Body of pancreas (tissue), 4 donors: Measurements from ENCODE around the gene OLA1. TPM values are rescaled to one million over a fixed set of nuclear protein-coding genes. Genes with fewer than 3 reads are reported as not detected.

Experiments used
- ATAC-seq: fragments of 150-250 bp; one replicate; pipeline ENCODE4 v1.9.1; 2016
- DNase-seq, 4 donors: peaks; one replicate each; pipeline ENCODE4 v3.0.0-alpha.2; 2019
- H3K27ac ChIP-seq, 4 donors: fragments of 200-600 bp; sonication (generic); 1 replicate in 3 of 4; 2 replicates in 1 of 4; pipeline versions ENCODE4 v1.5.1 to v1.6.1; 2016 to 2019; ENCODE audit warnings: mild to moderate bottlenecking in 1 of 4, mixed read lengths in 1 of 4, moderate library complexity in 1 of 4
- H3K27me3 ChIP-seq, 2 donors: fragments of 200-600 bp; sonication (generic); one replicate each; pipeline ENCODE4 v1.6.0; 2016; ENCODE audit warnings: mild to moderate bottlenecking in 1 of 2
- H3K36me3 ChIP-seq, 2 donors: fragments of 200-600 bp; sonication (generic); replicated peaks in 1 of 2; 2 replicates each; pipeline ENCODE4 v1.5.1; 2016; ENCODE audit warnings: low read depth in 2 of 2; ENCODE audit not compliant: insufficient read depth in 1 of 2
- H3K4me1 ChIP-seq: fragments of 200-600 bp; sonication (generic); one replicate; pipeline ENCODE4 v1.6.0; 2016
- H3K4me3 ChIP-seq, 2 donors: fragments of 200-600 bp; sonication (generic); 1 replicate in 1 of 2; 2 replicates in 1 of 2; pipeline ENCODE4 v1.5.1; 2016 to 2019
- H3K9me3 ChIP-seq, 3 donors: fragments of 200-600 bp; sonication (generic); 1 replicate in 2 of 3; 2 replicates in 1 of 3; pipeline ENCODE4 v1.5.1; 2016
- CTCF ChIP-seq, 7 experiments: fragments of 450-650 bp in 4 of 7; fragments of 200-600 bp in 3 of 7; sonication (generic) in 3 of 7; IDR thresholded peaks; one replicate each; pipeline ENCODE4 v1.5.1; 2016 to 2019; ENCODE audit warnings: antibody characterized with exemption in 7 of 7
- POLR2A ChIP-seq, 3 donors: fragments of 450-650 bp; IDR thresholded peaks; one replicate each; pipeline ENCODE4 v1.6.1; 2016; ENCODE audit warnings: antibody characterized with exemption in 3 of 3, mild to moderate bottlenecking in 2 of 3
- WGBS, 2 donors: methylation state at CpG; one replicate each; pipeline ENCODE4 v1.1.5; 2017; 5-methylcytosine and 5-hydroxymethylcytosine counted together
- intact Hi-C: fragments of 100-400 bp; cut with DNase I; formaldehyde crosslinking; loops from one replicate; pipeline ENCODE4 v1.15.1; 2023
- total RNA-seq, 2 donors: library from RNA; depleted of rRNA; stranded (reverse); fragments of >200 nt; gene quantifications; one replicate each; pipeline ENCODE4 v1.1.0, GENCODE V29; 2016

Gene OLA1
- total RNA-seq, 2 donors from 2014 or later, result 17.8 to 43.3 TPM

GRCh38 chr2:174192664-174193063 lies 55.7 kb downstream of the OLA1 start:
- TF ChIP-seq POLR2A (IDR thresholded peaks at IDR 0.05) (no peak), CTCF (IDR thresholded peaks at IDR 0.05) (no peak)
- intact Hi-C loops, result no loop called here

GRCh38 chr2:174191342-174192074 lies 56.8 kb downstream of the OLA1 start:
- no peak for TF ChIP-seq POLR2A (IDR thresholded peaks at IDR 0.05)
- intact Hi-C loops, result no loop called here
- H3K27me3 ChIP-seq, result no peaks in the 10 kb centered on the region
- H3K4me3 ChIP-seq, result no peak overlapping the region
- no peaks in the 10 kb centered on the region for H3K36me3 ChIP-seq
- H3K4me1 ChIP-seq, result peaks cover 2% of the 10 kb centered on the region
- no peaks in the 10 kb centered on the region for H3K9me3 ChIP-seq
- no peak for ATAC-seq
- WGBS, 2 donors, result 95% methylated on average over 6 of the region's 6 CpGs
- DNase-seq, result no peak
- H3K27ac ChIP-seq, result no peak overlapping the region

More at GRCh38 chr2:174192664-174193063, 55.7 kb downstream of the OLA1 start:
- 67 to 97% methylated on average over 4 of the region's 4 CpGs for WGBS, 2 donors
- H3K27me3 ChIP-seq, result no peaks in the 10 kb centered on the region
- no peaks in the 10 kb centered on the region for H3K36me3 ChIP-seq
- no peak overlapping the region for H3K27ac ChIP-seq
- no peak for ATAC-seq
- H3K4me3 ChIP-seq, result no peak overlapping the region
- DNase-seq, result no peak
- peaks cover 3% of the 10 kb centered on the region for H3K4me1 ChIP-seq
- H3K9me3 ChIP-seq, result no peaks in the 10 kb centered on the region

GRCh38 chr2:174184915-174185314 lies 63.4 kb downstream of the OLA1 start:
- no peaks in the 10 kb centered on the region for H3K27me3 ChIP-seq
- DNase-seq (no peak), ATAC-seq (no peak)
- no peaks in the 10 kb centered on the region for H3K9me3 ChIP-seq
- H3K36me3 ChIP-seq, result no peaks in the 10 kb centered on the region
- TF ChIP-seq CTCF (IDR thresholded peaks at IDR 0.05), result no peak
- no peak for TF ChIP-seq POLR2A (IDR thresholded peaks at IDR 0.05)
- intact Hi-C loops, result no loop called here
- no peak overlapping the region for H3K4me3 ChIP-seq
- no peak overlapping the region for H3K27ac ChIP-seq
- 94 to 100% methylated on average over 1 of the region's 1 CpG for WGBS, 2 donors
- no peaks in the 10 kb centered on the region for H3K4me1 ChIP-seq

- ATAC-seq (no peak), DNase-seq (no peak)
- H3K36me3 ChIP-seq, result no peaks in the 10 kb centered on the region
- H3K4me1 ChIP-seq, result no peaks in the 10 kb centered on the region
- no peaks in the 10 kb centered on the region for H3K27me3 ChIP-seq
- no peaks in the 10 kb centered on the region for H3K9me3 ChIP-seq
- 81 to 82% methylated on average over 2 of the region's 2 CpGs for WGBS, 2 donors
- H3K27ac ChIP-seq, result no peak overlapping the region
- no peak overlapping the region for H3K4me3 ChIP-seq
- TF ChIP-seq CTCF (IDR thresholded peaks at IDR 0.05) (no peak), POLR2A (IDR thresholded peaks at IDR 0.05) (no peak)
- intact Hi-C loops, result no loop called here
Measured at GRCh38 chr2:174184504-174184903, 63.8 kb downstream of the OLA1 start.

GRCh38 chr2:174183076-174183475 lies 65.3 kb downstream of the OLA1 start:
- ATAC-seq (no peak), DNase-seq (no peak)
- no peak overlapping the region for H3K27ac ChIP-seq
- no peaks in the 10 kb centered on the region for H3K4me1 ChIP-seq
- H3K4me3 ChIP-seq, result no peak overlapping the region
- no peaks in the 10 kb centered on the region for H3K9me3 ChIP-seq
- intact Hi-C loops, result no loop called here
- no peak for TF ChIP-seq POLR2A (IDR thresholded peaks at IDR 0.05)
- TF ChIP-seq CTCF (IDR thresholded peaks at IDR 0.05), result no peak
- 72 to 88% methylated on average over 1 of the region's 1 CpG for WGBS, 2 donors
- H3K36me3 ChIP-seq, result no peaks in the 10 kb centered on the region
- H3K27me3 ChIP-seq, result no peaks in the 10 kb centered on the region
